ENCODE measurements around the gene TGFB2. TPM values are rescaled to one million over a fixed set of nuclear protein-coding genes. Genes with fewer than 3 reads are reported as not detected.

TGFB2 gene
- total and polyA plus RNA-seq, 2 experiments from 2014 or later = 0.97 to 1.3 TPM

DNA sequence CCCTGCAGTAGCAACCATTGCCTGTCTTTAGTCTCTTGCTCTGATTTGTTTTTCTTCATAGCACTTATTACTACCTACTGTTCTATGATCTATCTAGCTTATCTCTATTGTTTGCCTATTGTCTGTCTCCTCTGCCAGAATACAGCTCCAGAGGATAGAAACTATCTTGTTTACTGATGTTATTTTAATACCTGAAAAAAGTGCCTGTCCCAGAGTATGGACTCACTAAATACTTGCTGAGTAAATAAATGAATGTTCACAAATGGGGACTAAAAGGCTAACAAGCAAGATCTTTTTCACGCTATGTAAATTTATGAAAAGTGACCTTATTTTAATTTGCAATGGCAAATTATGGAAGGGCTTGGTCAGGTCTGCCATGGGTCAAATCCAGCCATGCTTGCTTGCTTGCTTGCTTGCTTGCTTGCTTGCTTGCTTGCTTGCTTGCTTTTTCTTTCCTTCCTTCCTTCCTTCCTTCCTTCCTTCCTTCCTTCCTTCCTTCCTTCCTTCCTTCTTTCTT lies 145.3 kb downstream of the TGFB2 start:
- no peak overlapping the region for H3K9ac ChIP-seq
- no peak overlapping the region for H3K4me3 ChIP-seq
- H3K36me3 ChIP-seq (ENCODE audit: low read depth) = no peaks in the 10 kb centered on the region
- peaks cover 11% of the 10 kb centered on the region for H3K4me1 ChIP-seq (ENCODE audit: insufficient read depth)
- no peaks in the 10 kb centered on the region for H3K79me2 ChIP-seq (ENCODE audit: insufficient read depth)
- H3K27ac ChIP-seq = no peak overlapping the region
- H3K9me2 ChIP-seq (ENCODE audit: insufficient read depth) = no peaks in the 10 kb centered on the region
- no peak overlapping the region for H3K4me2 ChIP-seq (ENCODE audit: unreplicated experiment)
- H4K20me1 ChIP-seq (ENCODE audit: insufficient read depth) = no peaks in the 10 kb centered on the region
- no peaks in the 10 kb centered on the region for H3K9me3 ChIP-seq (ENCODE audit: low read depth)
- DNase-seq = no peak
- H3F3A ChIP-seq (ENCODE audit: insufficient read depth) = peaks cover 12% of the 10 kb centered on the region
- WGBS, 2 experiments (ENCODE audit: low coverage in 1 of 2, low lambda C conversion rate in 2 of 2, missing lambda C conversion rate in 2 of 2) = 94 to 100% methylated on average over 1 of the region's 1 CpG
- in situ Hi-C loops (cut with MboI) = no loop called here
- H3K27me3 ChIP-seq (replicated peaks; ENCODE audit: insufficient read depth) = no peaks in the 10 kb centered on the region
- H2AFZ ChIP-seq = no peak overlapping the region
- TF ChIP-seq EZH2 (IDR thresholded peaks at IDR 0.05; ENCODE audit: insufficient read depth, poor library complexity, severe bottlenecking) (no peak), EZH2phosphoT487 (IDR thresholded peaks at IDR 0.05; ENCODE audit: insufficient read depth, low read depth) (no peak)

DNA sequence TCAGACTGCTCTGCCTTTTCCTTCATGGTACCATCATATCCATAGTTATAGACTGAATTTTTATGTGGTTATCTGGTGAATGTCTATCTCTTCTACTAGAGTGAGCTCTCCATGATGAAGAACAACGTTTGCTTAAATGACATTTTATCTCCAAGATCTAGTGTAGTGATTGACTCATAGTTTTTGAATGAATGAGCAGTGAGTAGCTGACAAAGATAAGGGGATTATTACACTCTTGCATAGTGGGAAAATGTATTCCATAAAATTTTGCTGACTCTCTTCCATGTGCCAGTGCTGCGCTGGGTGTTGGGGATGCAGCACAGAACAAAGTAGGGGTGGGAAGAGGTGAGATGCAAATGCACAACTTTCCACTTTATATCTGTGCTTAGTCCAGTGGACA lies 147.7 kb downstream of the TGFB2 start:
- no peak overlapping the region for H3K9ac ChIP-seq
- no peak overlapping the region for H3K27ac ChIP-seq
- H4K20me1 ChIP-seq (ENCODE audit: insufficient read depth) = no peaks in the 10 kb centered on the region
- no peak for DNase-seq
- H3K9me3 ChIP-seq (ENCODE audit: low read depth) = no peaks in the 10 kb centered on the region
- no peak for TF ChIP-seq EZH2 (IDR thresholded peaks at IDR 0.05; ENCODE audit: insufficient read depth, poor library complexity, severe bottlenecking)
- TF ChIP-seq EZH2phosphoT487 (IDR thresholded peaks at IDR 0.05; ENCODE audit: insufficient read depth, low read depth) = no peak
- H3K9me2 ChIP-seq (ENCODE audit: insufficient read depth) = no peaks in the 10 kb centered on the region
- H3K4me3 ChIP-seq = no peak overlapping the region
- H3K36me3 ChIP-seq (ENCODE audit: low read depth) = no peaks in the 10 kb centered on the region
- WGBS, 2 experiments (ENCODE audit: low coverage in 1 of 2, low lambda C conversion rate in 2 of 2, missing lambda C conversion rate in 2 of 2) = 49 to 59% methylated on average over 2 of the region's 2 CpGs
- H3K4me1 ChIP-seq (ENCODE audit: insufficient read depth) = peaks cover 28% of the 10 kb centered on the region
- peaks cover 18% of the 10 kb centered on the region for H3F3A ChIP-seq (ENCODE audit: insufficient read depth)
- H3K79me2 ChIP-seq (ENCODE audit: insufficient read depth) = no peaks in the 10 kb centered on the region
- H3K27me3 ChIP-seq (replicated peaks; ENCODE audit: insufficient read depth) = no peaks in the 10 kb centered on the region
- in situ Hi-C loops (cut with MboI) = no loop called here
- no peak overlapping the region for H3K4me2 ChIP-seq (ENCODE audit: unreplicated experiment)
- no peak overlapping the region for H2AFZ ChIP-seq

DNA sequence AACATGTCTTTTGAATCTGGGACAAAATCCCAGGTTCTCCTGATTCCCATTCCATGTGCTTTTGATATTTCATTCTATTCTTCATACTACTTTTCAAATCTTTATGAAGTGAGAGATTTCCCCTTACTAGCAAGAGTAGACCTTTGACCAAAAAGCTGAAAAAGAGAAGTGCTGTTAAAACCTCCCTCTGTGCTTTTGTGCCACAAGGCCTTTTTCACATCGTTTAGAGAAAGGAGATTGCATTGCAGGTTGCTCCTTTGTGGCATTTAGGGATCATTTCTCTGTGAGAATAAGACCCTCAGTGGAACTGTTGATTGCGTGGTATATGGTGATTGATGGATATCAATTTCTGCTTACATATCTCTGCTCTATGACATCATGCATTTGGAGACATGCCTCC lies 148.8 kb downstream of the TGFB2 start:
- WGBS, 2 experiments (ENCODE audit: low coverage in 1 of 2, low lambda C conversion rate in 2 of 2, missing lambda C conversion rate in 2 of 2) = 57 to 58% methylated on average over 2 of the region's 2 CpGs
- TF ChIP-seq EZH2phosphoT487 (IDR thresholded peaks at IDR 0.05; ENCODE audit: insufficient read depth, low read depth) = no peak
- no peak for TF ChIP-seq EZH2 (IDR thresholded peaks at IDR 0.05; ENCODE audit: insufficient read depth, poor library complexity, severe bottlenecking)
- Histone ChIP-seq H4K20me1 (ENCODE audit: insufficient read depth) (no peaks in the 10 kb centered on the region), H2AFZ (no peak overlapping the region), H3K4me2 (ENCODE audit: unreplicated experiment) (no peak overlapping the region), H3K9ac (no peak overlapping the region), H3K36me3 (ENCODE audit: low read depth) (no peaks in the 10 kb centered on the region), H3K4me3 (no peak overlapping the region), H3K27ac (no peak overlapping the region), H3F3A (ENCODE audit: insufficient read depth) (peaks cover 19% of the 10 kb centered on the region), H3K9me2 (ENCODE audit: insufficient read depth) (no peaks in the 10 kb centered on the region), H3K9me3 (ENCODE audit: low read depth) (no peaks in the 10 kb centered on the region), H3K79me2 (ENCODE audit: insufficient read depth) (no peaks in the 10 kb centered on the region), H3K27me3 (replicated peaks; ENCODE audit: insufficient read depth) (no peaks in the 10 kb centered on the region), H3K4me1 (ENCODE audit: insufficient read depth) (peaks cover 29% of the 10 kb centered on the region)
- in situ Hi-C loops (cut with MboI) = no loop called here
- no peak for DNase-seq

Small RNAs within 50 kb of the gene (small RNA-seq; reads per million reads assigned to genes)
- gene AC096638.1 (ENCODE audit: low read depth, low replicate concordance) = not detected

Other genes with a start within 250 kb of the TGFB2 start
- gene RRP15, start 60.0 kb upstream of the TGFB2 start, total RNA-seq (2014; rRNA removed; shearing (Covaris generic)) = 4.6 and 5.4 TPM in 2 replicates
- 24.0 and 25.5 TPM in 2 replicates for gene RRP15, start 60.0 kb upstream of the TGFB2 start, polyA plus RNA-seq (2016; fragmentation: Nextera tagmentation; extraction: Ambion mirVana)

Measured in GM23248 (cell line).